Uterus (tissue), 2 donors: ENCODE measurements around the gene SFXN1.

ENCODE experiments used
- CTCF ChIP-seq, 4 experiments: fragments of 200-600 bp in 2 of 4; fragments of 450-650 bp in 2 of 4; sonication (generic) in 2 of 4; IDR thresholded peaks; one replicate each; pipeline ENCODE4 v1.5.1; 2016 to 2019; ENCODE audit warnings: antibody characterized with exemption in 4 of 4, mild to moderate bottlenecking in 2 of 4, moderate library complexity in 1 of 4
- POLR2A ChIP-seq, 2 donors: fragments of 450-650 bp; IDR thresholded peaks; one replicate each; pipeline ENCODE4 v1.6.1; 2016; ENCODE audit warnings: antibody characterized with exemption in 2 of 2, mild to moderate bottlenecking in 1 of 2, moderate library complexity in 1 of 2

GRCh38 chr5:175471196-175471595, 7.2 kb upstream of the SFXN1 start:
- no peak for TF ChIP-seq CTCF (IDR thresholded peaks at IDR 0.05)
- TF ChIP-seq POLR2A (IDR thresholded peaks at IDR 0.05) = no peak
